Activated T-cell treated with anti-CD3 and anti-CD28 coated beads, Interleukin-2, amount 50 U/mL, for 24 hours (primary cell): ENCODE measurements around the gene BCL2L12.
"Not testable (repeated sequence)": the region's sequence is repeated elsewhere in the genome, so short reads cannot be mapped to it uniquely, and the experiment has no call there.

ENCODE experiments used
- DNase-seq: peaks from one replicate; pipeline ENCODE4 v3.0.0-alpha.2; 2020
- H3K27ac Mint-ChIP-seq: 2 replicates; pipeline ENCODE4 v1.8.0; 2020; ENCODE audit warnings: mild to moderate bottlenecking, mixed read lengths
- H3K27me3 Mint-ChIP-seq: 2 replicates; pipeline ENCODE4 v1.8.0; 2020; ENCODE audit warnings: mixed read lengths
- H3K36me3 Mint-ChIP-seq: 2 replicates; pipeline ENCODE4 v1.8.0; 2020; ENCODE audit warnings: low read depth, mixed read lengths
- H3K4me1 Mint-ChIP-seq: 2 replicates; pipeline ENCODE4 v1.8.0; 2020; ENCODE audit warnings: low read depth, mixed read lengths
- H3K4me3 Mint-ChIP-seq: 2 replicates; pipeline ENCODE4 v1.8.0; 2020; ENCODE audit warnings: mild to moderate bottlenecking, moderate library complexity, mixed read lengths
- H3K9me3 Mint-ChIP-seq: 2 replicates; pipeline ENCODE4 v1.8.0; 2020; ENCODE audit warnings: mixed read lengths

BCL2L12 gene

GRCh38 chr19:49718991-49719390 is 53.3 kb downstream of the BCL2L12 start:
- Mint-ChIP-seq H3K4me1 (peaks cover 10% of the 10 kb centered on the region), H3K4me3 (no peak overlapping the region), H3K27ac (no peak overlapping the region), H3K9me3 (no peaks in the 10 kb centered on the region), H3K36me3 (peaks cover 2% of the 10 kb centered on the region), H3K27me3 (no peaks in the 10 kb centered on the region)
- no peak for DNase-seq

GRCh38 chr19:49719420-49719819 is 53.7 kb downstream of the BCL2L12 start:
- not testable (repeated sequence) for H3K27me3 Mint-ChIP-seq, H3K27ac Mint-ChIP-seq, H3K9me3 Mint-ChIP-seq

More at GRCh38 chr19:49719420-49719819, 53.7 kb downstream of the BCL2L12 start:
- H3K4me3 Mint-ChIP-seq, DNase-seq, H3K4me1 Mint-ChIP-seq, H3K36me3 Mint-ChIP-seq: not testable (repeated sequence)
